AML-193 (cell line): ENCODE data around the gene REV1.

Source experiments
- DNase-seq, 2 experiments: peaks; one replicate each; lab custom pipeline; 2025; lab: John Stamatoyannopoulos, UW

Gene REV1

GRCh38 chr2:99450199-99450598 is 39.6 kb downstream of the REV1 start:
- no peak for DNase-seq

GRCh38 chr2:99448556-99448955 is 41.3 kb downstream of the REV1 start:
- no peak for DNase-seq

GRCh38 chr2:99445065-99445464 is 44.8 kb downstream of the REV1 start:
- no peak for DNase-seq

GRCh38 chr2:99444222-99444621 is 45.6 kb downstream of the REV1 start:
- DNase-seq = no peak

GRCh38 chr2:99442837-99443236 is 47.0 kb downstream of the REV1 start:
- no peak for DNase-seq

GRCh38 chr2:99439971-99440505 is 49.8 kb downstream of the REV1 start:
- no peak for DNase-seq

- DNase-seq = no peak
These were observed 52.9 kb downstream of the REV1 start for GRCh38 chr2:99436874-99437273.

- no peak for DNase-seq
These were observed 56.5 kb downstream of the REV1 start for GRCh38 chr2:99433340-99433739.

- DNase-seq = no peak
These were observed 58.1 kb downstream of the REV1 start for GRCh38 chr2:99431587-99432275.

GRCh38 chr2:99430614-99431291 is 59.1 kb downstream of the REV1 start:
- DNase-seq = no peak

- DNase-seq = no peak
These were observed 64.8 kb downstream of the REV1 start for GRCh38 chr2:99425022-99425421.

GRCh38 chr2:99424371-99424770 is 65.4 kb downstream of the REV1 start:
- DNase-seq = no peak

GRCh38 chr2:99422599-99422998 is 67.2 kb downstream of the REV1 start:
- no peak for DNase-seq

- DNase-seq = no peak
These were observed 68.3 kb downstream of the REV1 start for GRCh38 chr2:99421469-99421868.

GRCh38 chr2:99420751-99421299 is 69.0 kb downstream of the REV1 start:
- DNase-seq = no peak

GRCh38 chr2:99420031-99420430 is 69.8 kb downstream of the REV1 start:
- no peak for DNase-seq

- no peak for DNase-seq
These were observed 72.4 kb downstream of the REV1 start for GRCh38 chr2:99417396-99417795.

GRCh38 chr2:99414566-99414965 is 75.3 kb downstream of the REV1 start:
- DNase-seq = no peak

- DNase-seq = no peak
These were observed 79.5 kb downstream of the REV1 start for GRCh38 chr2:99410276-99410675.

GRCh38 chr2:99406137-99406536 is 83.7 kb downstream of the REV1 start:
- no peak for DNase-seq

- DNase-seq = no peak
These were observed 84.8 kb downstream of the REV1 start for GRCh38 chr2:99404797-99405669.
